ENCODE measurements around the gene NRL. TPM values are rescaled to one million over a fixed set of nuclear protein-coding genes. Genes with fewer than 3 reads are reported as not detected.
A peak's percentile ranks its signal among the peaks of the same experiment; 100 is the strongest.

NRL gene
- total and polyA plus RNA-seq, 2 donors from 2014 or later, result 4.9 to 5.5 TPM

DNA sequence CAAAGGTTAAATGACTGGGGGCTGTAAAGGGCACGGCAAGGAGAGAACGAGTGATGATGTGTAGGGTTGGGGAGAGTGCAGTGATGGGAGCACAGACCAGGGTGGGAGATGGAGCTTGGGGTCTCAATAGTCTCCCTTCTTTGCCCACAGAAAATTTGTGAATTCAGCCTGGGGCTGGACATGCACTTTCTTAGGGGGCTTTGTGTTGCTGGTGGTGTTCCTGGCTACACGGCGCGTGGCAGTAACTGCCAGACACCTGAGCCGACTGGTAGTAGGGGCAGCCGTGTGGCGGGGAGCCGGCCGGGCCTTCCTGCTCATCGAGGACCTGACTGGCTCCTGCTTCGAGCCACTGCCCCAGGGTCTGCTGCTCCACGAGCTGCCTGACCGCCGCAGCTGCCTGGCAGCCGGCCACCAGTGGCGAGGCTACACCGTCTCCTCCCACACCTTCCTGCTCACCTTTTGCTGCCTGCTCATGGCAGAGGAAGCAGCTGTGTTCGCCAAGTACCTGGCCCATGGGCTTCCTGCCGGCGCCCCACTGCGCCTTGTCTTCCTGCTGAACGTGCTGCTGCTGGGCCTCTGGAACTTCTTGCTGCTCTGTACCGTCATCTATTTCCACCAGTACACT is 17.4 kb upstream of the NRL start:
- Histone ChIP-seq H3K27ac (ENCODE audit: low read depth in 2 of 2, low read length in 2 of 2) (peak overlapping the region; percentile 32 to 90), H3K9me3 (ENCODE audit: control insufficient read depth in 2 of 3, insufficient read depth in 1 of 3, low read length in 3 of 3) (no peaks in the 10 kb centered on the region), H3K4me3 (ENCODE audit: low read length in 3 of 3) (no peak overlapping the region), H3K9ac (ENCODE audit: low read length in 3 of 3) (peak overlapping the region in 1 of 3 donors; percentile 5), H3K4me1 (ENCODE audit: control insufficient read depth in 2 of 3, insufficient read depth in 2 of 3, low read depth in 1 of 3, low read length in 3 of 3) (peaks cover 0 to 29% (median 21%) of the 10 kb centered on the region in 3 donors), H3K36me3 (ENCODE audit: control insufficient read depth in 2 of 3, insufficient read depth in 3 of 3, low read length in 3 of 3) (peaks cover 0 to under 1% (median 0%) of the 10 kb centered on the region in 3 donors), H3K27me3 (ENCODE audit: control insufficient read depth, insufficient read depth, low read length) (no peaks in the 10 kb centered on the region)
- intact Hi-C loops (cut with DNase I), result no loop called here
- TF ChIP-seq, protein P1, sequence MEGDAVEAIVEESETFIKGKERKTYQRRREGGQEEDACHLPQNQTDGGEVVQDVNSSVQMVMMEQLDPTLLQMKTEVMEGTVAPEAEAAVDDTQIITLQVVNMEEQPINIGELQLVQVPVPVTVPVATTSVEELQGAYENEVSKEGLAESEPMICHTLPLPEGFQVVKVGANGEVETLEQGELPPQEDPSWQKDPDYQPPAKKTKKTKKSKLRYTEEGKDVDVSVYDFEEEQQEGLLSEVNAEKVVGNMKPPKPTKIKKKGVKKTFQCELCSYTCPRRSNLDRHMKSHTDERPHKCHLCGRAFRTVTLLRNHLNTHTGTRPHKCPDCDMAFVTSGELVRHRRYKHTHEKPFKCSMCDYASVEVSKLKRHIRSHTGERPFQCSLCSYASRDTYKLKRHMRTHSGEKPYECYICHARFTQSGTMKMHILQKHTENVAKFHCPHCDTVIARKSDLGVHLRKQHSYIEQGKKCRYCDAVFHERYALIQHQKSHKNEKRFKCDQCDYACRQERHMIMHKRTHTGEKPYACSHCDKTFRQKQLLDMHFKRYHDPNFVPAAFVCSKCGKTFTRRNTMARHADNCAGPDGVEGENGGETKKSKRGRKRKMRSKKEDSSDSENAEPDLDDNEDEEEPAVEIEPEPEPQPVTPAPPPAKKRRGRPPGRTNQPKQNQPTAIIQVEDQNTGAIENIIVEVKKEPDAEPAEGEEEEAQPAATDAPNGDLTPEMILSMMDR (IDR thresholded peaks at IDR 0.05; ENCODE audit: borderline replicate concordance, extremely low read depth, insufficient read depth), result no peak
- no peak for FAIRE-seq
- peak in 4 of 5 donors; percentile 14 to 87 (median 28) for DNase-seq

DNA sequence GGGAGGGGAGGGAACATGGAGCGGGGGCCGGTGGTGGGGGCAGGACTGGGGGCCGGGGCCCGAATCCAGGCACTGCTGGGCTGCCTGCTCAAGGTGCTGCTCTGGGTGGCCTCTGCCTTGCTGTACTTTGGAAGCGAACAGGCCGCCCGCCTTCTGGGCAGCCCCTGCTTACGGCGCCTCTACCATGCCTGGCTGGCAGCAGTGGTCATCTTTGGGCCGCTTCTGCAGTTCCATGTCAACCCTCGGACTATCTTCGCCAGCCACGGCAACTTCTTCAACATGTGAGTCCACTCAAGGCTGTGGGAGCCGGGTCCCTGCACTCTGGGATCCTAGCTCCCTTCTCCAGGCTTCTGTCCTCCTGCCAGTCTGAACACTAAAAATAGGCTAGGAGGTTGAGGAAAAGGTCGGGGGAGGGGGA is 16.8 kb upstream of the NRL start:
- DNase-seq (no peak), FAIRE-seq (no peak)
- H3K4me1 ChIP-seq (ENCODE audit: control insufficient read depth in 2 of 3, insufficient read depth in 2 of 3, low read depth in 1 of 3, low read length in 3 of 3), result peaks cover 0 to 22% (median 14%) of the 10 kb centered on the region in 3 donors
- peak overlapping the region; percentile 32 to 90 for H3K27ac ChIP-seq (ENCODE audit: low read depth in 2 of 2, low read length in 2 of 2)
- H3K36me3 ChIP-seq (ENCODE audit: control insufficient read depth in 2 of 3, insufficient read depth in 3 of 3, low read length in 3 of 3), result no peaks in the 10 kb centered on the region
- intact Hi-C loops (cut with DNase I), result no loop called here
- H3K9me3 ChIP-seq (ENCODE audit: control insufficient read depth in 2 of 3, insufficient read depth in 1 of 3, low read length in 3 of 3), result no peaks in the 10 kb centered on the region
- H3K9ac ChIP-seq (ENCODE audit: low read length in 3 of 3), result peak overlapping the region in 1 of 3 donors; percentile 5
- H3K4me3 ChIP-seq (ENCODE audit: low read length in 3 of 3), result no peak overlapping the region
- TF ChIP-seq, protein P1 (IDR thresholded peaks at IDR 0.05; ENCODE audit: borderline replicate concordance, extremely low read depth, insufficient read depth), result no peak
- H3K27me3 ChIP-seq (ENCODE audit: control insufficient read depth, insufficient read depth, low read length), result no peaks in the 10 kb centered on the region

DNA sequence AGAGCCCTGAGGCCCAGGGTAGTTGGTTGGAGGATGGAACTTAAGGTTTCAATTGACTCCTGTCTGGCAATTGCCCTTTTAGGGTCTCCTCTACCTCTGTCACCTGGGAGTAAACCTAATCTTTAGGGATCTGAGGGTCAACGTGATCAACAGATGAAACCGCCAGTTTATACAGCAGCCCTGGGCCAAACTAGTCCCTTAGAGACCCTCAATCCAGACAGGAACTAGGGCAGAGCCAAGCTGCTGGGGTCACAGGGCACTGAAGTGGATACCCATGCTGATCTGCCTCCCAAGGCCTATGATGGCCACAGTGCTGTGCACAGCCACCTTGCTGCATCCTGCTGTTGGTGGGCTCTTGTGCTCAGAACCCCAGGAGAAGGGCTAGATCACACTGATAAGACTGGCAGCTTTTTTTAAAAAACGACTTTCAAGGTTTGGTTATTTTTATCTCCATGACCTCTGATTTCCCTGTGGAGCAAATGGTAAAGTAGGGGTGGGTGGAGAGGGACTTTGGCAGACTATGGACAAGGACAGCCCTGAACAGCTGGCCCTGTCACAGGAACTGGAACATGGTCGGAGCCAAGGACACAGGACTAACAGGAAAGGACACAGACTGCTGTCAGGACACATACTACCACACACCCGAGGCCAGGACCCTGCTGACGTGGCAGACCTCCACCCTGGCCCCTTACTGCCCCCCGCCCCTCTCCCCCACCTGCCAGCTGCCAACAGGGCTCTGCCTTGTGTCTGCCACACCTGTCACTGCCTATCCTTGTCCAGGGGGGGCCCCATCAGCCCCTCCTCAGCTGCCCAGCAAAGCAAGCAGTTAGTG is 16.2 kb upstream of the NRL start:
- intact Hi-C loops (cut with DNase I), result no loop called here
- Histone ChIP-seq H3K4me3 (ENCODE audit: low read length in 3 of 3) (no peak overlapping the region), H3K4me1 (ENCODE audit: control insufficient read depth in 2 of 3, insufficient read depth in 2 of 3, low read depth in 1 of 3, low read length in 3 of 3) (peaks cover 0 to 21% (median 14%) of the 10 kb centered on the region in 3 donors), H3K27me3 (ENCODE audit: control insufficient read depth, insufficient read depth, low read length) (no peaks in the 10 kb centered on the region), H3K9me3 (ENCODE audit: control insufficient read depth in 2 of 3, insufficient read depth in 1 of 3, low read length in 3 of 3) (no peaks in the 10 kb centered on the region), H3K36me3 (ENCODE audit: control insufficient read depth in 2 of 3, insufficient read depth in 3 of 3, low read length in 3 of 3) (no peaks in the 10 kb centered on the region), H3K27ac (ENCODE audit: low read depth in 2 of 2, low read length in 2 of 2) (peak overlapping the region; percentile 58 to 90), H3K9ac (ENCODE audit: low read length in 3 of 3) (no peak overlapping the region)
- TF ChIP-seq, protein P1 (IDR thresholded peaks at IDR 0.05; ENCODE audit: borderline replicate concordance, extremely low read depth, insufficient read depth), result no peak
- peak in 2 of 5 donors; percentile 13 to 21 for DNase-seq
- FAIRE-seq, result no peak
